ENCODE results near the gene HDAC4. TPM values are rescaled to one million over a fixed set of nuclear protein-coding genes. Genes with fewer than 3 reads are reported as not detected.

The HDAC4 gene
- polyA plus RNA-seq, 1 experiment = 4.4 TPM

GRCh38 chr2:239337122-239337876, 63.5 kb downstream of the HDAC4 start:
- ChIA-PET POLR2A (no interaction called here), CTCF (no interaction called here)
- no peak overlapping the region for H3K4me3 ChIP-seq (ENCODE audit: low read depth, low read length)
- no peaks in the 10 kb centered on the region for H3K27me3 ChIP-seq (ENCODE audit: control insufficient read depth, insufficient read depth, low read length)
- 0 out of 2 replicates have a peak, but pooled peaks cover 1% of the 10 kb centered on the region for H3K36me3 ChIP-seq (ENCODE audit: control insufficient read depth, insufficient read depth, low read length)
- no peak for DNase-seq (ENCODE audit: low read depth)
- no peak for TF ChIP-seq CTCF (IDR thresholded peaks at IDR 0.05; ENCODE audit: insufficient read depth, low read depth, low read length)

- DNase-seq (ENCODE audit: low read depth) = no peak
- Histone ChIP-seq H3K27me3 (ENCODE audit: control insufficient read depth, insufficient read depth, low read length) (no peaks in the 10 kb centered on the region), H3K36me3 (ENCODE audit: control insufficient read depth, insufficient read depth, low read length) (no peaks in the 10 kb centered on the region), H3K4me3 (ENCODE audit: low read depth, low read length) (no peak overlapping the region)
- CTCF ChIA-PET = interaction anchor here (1.3 kb wide), 1 partner anchor 19 kb away, joined by 3 read pairs; no protein-coding TSS in a partner anchor
- TF ChIP-seq CTCF (IDR thresholded peaks at IDR 0.05; ENCODE audit: insufficient read depth, low read depth, low read length) = no peak
- POLR2A ChIA-PET = no interaction called here
Observed at GRCh38 chr2:239331560-239331959, 69.3 kb downstream of the HDAC4 start.

GRCh38 chr2:239330836-239331235, 70.0 kb downstream of the HDAC4 start:
- Histone ChIP-seq H3K27me3 (ENCODE audit: control insufficient read depth, insufficient read depth, low read length) (no peaks in the 10 kb centered on the region), H3K4me3 (ENCODE audit: low read depth, low read length) (no peak overlapping the region), H3K36me3 (ENCODE audit: control insufficient read depth, insufficient read depth, low read length) (no peaks in the 10 kb centered on the region)
- TF ChIP-seq CTCF (IDR thresholded peaks at IDR 0.05; ENCODE audit: insufficient read depth, low read depth, low read length) = no peak
- ChIA-PET POLR2A (no interaction called here), CTCF (interaction anchor here (1.3 kb wide), 1 partner anchor 18 kb away, joined by 3 read pairs; no protein-coding TSS in a partner anchor)
- no peak for DNase-seq (ENCODE audit: low read depth)

GRCh38 chr2:239329972-239330572, 70.7 kb downstream of the HDAC4 start:
- Histone ChIP-seq H3K27me3 (ENCODE audit: control insufficient read depth, insufficient read depth, low read length) (no peaks in the 10 kb centered on the region), H3K36me3 (ENCODE audit: control insufficient read depth, insufficient read depth, low read length) (no peaks in the 10 kb centered on the region), H3K4me3 (ENCODE audit: low read depth, low read length) (no peak overlapping the region)
- CTCF ChIA-PET = interaction anchor here (1.3 kb wide), 1 partner anchor 17 kb away, joined by 3 read pairs; no protein-coding TSS in a partner anchor
- no peak for DNase-seq (ENCODE audit: low read depth)
- POLR2A ChIA-PET = no interaction called here
- TF ChIP-seq CTCF (IDR thresholded peaks at IDR 0.05; ENCODE audit: insufficient read depth, low read depth, low read length) = no peak

- TF ChIP-seq CTCF (IDR thresholded peaks at IDR 0.05; ENCODE audit: insufficient read depth, low read depth, low read length) = no peak
- CTCF ChIA-PET = interaction anchor here (0.7 to 2.4 kb wide), 2 partner anchors 19 to 298 kb away, joined by 3 to 6 read pairs; no protein-coding TSS in a partner anchor
- no peaks in the 10 kb centered on the region for H3K36me3 ChIP-seq (ENCODE audit: control insufficient read depth, insufficient read depth, low read length)
- no peaks in the 10 kb centered on the region for H3K27me3 ChIP-seq (ENCODE audit: control insufficient read depth, insufficient read depth, low read length)
- DNase-seq (ENCODE audit: low read depth) = no peak
- POLR2A ChIA-PET = no interaction called here
- no peak overlapping the region for H3K4me3 ChIP-seq (ENCODE audit: low read depth, low read length)
Observed at GRCh38 chr2:239329284-239329971, 71.4 kb downstream of the HDAC4 start.
